GM18526 (cell line): ENCODE results near the gene FAM9C.

Experiments
- POLR2A ChIP-seq: IDR thresholded peaks from 3 replicates; pipeline ENCODE4 v1.6.1; 2011; ENCODE audit not compliant: insufficient read length; ENCODE audit errors: extremely low read depth

Gene FAM9C

DNA sequence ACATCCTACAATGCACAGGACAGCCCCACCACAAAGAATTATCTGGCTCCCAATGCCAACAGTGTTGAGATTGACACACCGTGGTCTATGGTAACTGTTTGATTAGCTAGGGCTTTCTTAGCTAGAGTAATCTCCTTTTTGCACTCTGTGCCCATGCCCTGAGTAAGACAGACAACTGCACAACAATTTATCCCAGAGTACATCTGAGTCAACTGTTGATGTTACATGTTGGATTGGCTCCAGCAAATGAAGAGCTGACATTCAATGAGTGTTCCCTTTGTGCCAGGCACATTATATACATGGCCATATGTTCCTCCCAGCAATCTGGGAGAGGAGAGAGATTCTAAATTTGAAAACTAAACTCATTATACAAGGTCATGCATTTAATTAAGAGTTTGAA, 3.9 kb upstream of the FAM9C start:
- no peak for TF ChIP-seq POLR2A

DNA sequence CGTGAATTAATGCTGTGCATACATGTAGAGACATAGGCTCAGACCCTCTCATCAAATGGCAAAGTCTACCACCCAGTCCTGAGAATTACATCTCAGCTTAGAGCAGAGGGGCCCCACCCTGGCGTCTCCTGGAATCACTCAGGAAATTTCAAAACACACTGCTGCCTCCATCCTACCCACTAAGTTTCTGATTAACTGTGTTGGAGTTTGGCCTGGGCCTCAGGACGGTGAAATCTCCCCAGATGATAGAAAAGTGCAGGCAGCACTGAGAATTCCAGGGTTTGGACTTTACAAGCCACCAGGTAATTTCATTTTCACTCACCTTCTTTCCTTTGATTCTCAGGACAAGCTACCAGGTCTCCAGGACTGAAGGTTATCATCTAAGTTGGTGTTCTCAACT, 3.3 kb upstream of the FAM9C start:
- TF ChIP-seq POLR2A, result no peak

- TF ChIP-seq POLR2A, result no peak
Observed at GRCh38 chrX:13046141-13046855, 1.9 kb upstream of the FAM9C start.

- TF ChIP-seq POLR2A, result no peak
Observed at GRCh38 chrX:13043938-13044337, 482 bp downstream of the FAM9C start.

- TF ChIP-seq POLR2A, result no peak
Observed at GRCh38 chrX:13043138-13043537, 1.3 kb downstream of the FAM9C start.

- no peak for TF ChIP-seq POLR2A
Observed at GRCh38 chrX:13036896-13037295, 7.5 kb downstream of the FAM9C start.

DNA sequence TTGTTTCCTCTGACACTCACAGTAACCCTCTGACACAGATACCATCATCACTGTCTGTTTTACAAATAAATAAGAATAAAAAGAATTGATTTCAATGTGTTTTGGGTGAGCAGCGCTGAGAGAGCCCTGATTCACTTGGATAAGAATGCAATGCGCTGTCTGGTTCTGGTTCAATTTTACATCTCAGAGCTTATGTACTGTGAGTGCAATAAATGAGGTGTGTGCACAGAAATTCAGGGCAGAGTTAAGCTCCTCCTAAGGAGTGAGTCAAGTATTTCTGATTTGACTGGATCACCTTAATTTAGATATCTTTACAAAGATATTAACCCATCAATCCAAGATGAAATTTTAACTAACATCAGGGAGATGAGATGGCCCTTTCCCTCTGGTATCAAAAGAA, 11.2 kb downstream of the FAM9C start:
- TF ChIP-seq POLR2A, result no peak

DNA sequence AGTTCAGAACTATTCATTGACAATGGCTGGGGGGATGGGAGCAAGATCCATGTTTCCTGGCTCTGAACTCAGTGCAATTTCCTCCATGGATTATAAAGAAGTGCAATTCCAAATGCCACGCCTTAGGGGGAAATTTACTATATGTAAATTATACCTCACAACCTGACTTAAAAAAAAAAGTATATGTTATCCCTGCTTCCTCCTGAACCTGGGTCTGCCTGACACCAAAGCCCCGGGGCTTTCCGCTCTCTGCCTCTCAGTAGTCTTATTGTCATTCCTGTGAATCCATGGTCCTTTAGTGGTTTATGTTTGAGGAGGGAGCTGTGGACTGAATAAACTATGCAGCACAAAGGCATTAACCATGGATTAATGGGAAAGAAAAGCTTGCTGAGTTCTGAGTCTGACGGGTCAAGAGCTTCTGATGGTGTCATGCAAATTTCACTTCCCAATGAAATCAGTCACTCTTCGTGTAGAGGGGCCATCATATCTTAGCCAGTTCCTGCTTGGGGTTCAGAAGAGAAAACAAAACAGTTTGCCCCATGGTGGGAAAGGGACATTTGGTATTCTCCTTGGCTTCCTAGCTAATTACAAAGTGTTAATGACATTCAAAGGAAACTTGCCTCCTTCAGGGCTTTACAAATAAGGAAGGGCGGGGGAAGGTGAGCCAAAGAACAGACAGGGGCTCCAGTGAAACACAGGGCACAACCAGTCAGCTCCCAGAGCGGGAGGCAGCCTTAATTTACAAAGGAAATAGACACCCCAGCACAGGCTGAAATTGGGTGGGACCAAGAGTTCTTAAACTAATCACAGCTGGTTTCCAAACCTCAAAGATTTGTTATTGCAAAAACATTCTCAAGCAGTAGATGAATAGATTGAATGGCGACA, 14.3 kb downstream of the FAM9C start:
- TF ChIP-seq POLR2A, result no peak

- TF ChIP-seq POLR2A, result no peak
Observed at GRCh38 chrX:13029637-13029886, 14.9 kb downstream of the FAM9C start.

GRCh38 chrX:13028871-13029636, 15.4 kb downstream of the FAM9C start:
- no peak for TF ChIP-seq POLR2A

DNA sequence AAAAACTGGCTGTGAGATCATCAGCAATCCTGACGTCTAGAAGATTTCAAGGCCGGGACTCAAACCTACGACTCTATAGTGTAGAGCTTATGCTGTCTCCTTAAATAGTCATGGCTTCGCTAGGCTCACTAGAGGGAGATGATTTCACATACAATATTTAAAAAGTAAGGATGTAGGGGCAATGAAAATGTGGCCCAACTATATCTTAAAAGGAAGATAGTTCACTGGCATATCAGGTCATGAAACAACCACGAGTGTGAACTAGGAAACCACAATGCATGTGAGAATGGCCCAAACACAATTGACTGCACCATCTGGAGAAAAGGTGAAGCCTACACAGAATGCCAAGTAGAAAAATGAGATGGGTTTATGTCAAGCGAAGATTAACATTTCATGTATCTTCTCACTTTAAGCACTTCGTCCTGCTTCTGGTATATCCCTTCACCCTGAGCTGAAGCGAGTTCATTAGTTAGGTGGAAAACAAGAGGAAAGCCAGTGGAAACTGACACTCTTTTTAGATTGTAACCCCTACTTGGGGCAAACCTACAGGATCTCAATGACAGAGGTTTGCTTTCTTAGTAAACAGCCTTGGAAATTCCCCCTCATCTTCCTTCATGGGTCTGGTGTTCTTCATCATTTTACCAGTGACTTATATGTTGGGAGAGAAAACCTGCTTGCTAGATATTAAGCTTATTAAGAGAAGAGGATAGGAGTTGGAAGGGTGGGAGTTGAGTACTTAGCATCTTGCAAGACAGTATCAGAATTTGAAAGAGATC, 17.4 kb downstream of the FAM9C start:
- TF ChIP-seq POLR2A, result no peak

- no peak for TF ChIP-seq POLR2A
Observed at GRCh38 chrX:13024986-13025385, 19.4 kb downstream of the FAM9C start.

- TF ChIP-seq POLR2A, result no peak
Observed at GRCh38 chrX:13023979-13024378, 20.4 kb downstream of the FAM9C start.

- no peak for TF ChIP-seq POLR2A
Observed at GRCh38 chrX:13023567-13023966, 20.9 kb downstream of the FAM9C start.

GRCh38 chrX:13022926-13023325, 21.5 kb downstream of the FAM9C start:
- TF ChIP-seq POLR2A, result no peak

GRCh38 chrX:13015536-13016236, 28.7 kb downstream of the FAM9C start:
- TF ChIP-seq POLR2A, result no peak
